IPS DF 6.9 (cell line): ENCODE data around the gene IPO11.

ENCODE experiments used
- DNase-seq: peaks from one replicate; pipeline ENCODE4 v3.0.0-alpha.2; 2013; ENCODE audit warnings: low read depth, low spot score
- H3K27ac ChIP-seq: one replicate; pipeline ENCODE4 v1.5.1; 2013; ENCODE audit warnings: low read length, control low read depth
- H3K27me3 ChIP-seq: 2 replicates; pipeline ENCODE4 v1.6.1; 2013; ENCODE audit warnings: mild to moderate bottlenecking, low read length; ENCODE audit not compliant: control insufficient read depth, insufficient read depth
- H3K36me3 ChIP-seq: 2 replicates; pipeline ENCODE4 v1.6.1; 2013; ENCODE audit warnings: low read length; ENCODE audit not compliant: control insufficient read depth, insufficient read depth
- H3K4me1 ChIP-seq: 2 replicates; pipeline ENCODE4 v1.6.1; 2013; ENCODE audit warnings: low read length; ENCODE audit not compliant: control insufficient read depth, insufficient read depth
- H3K4me3 ChIP-seq: 2 replicates; pipeline ENCODE4 v1.5.1; 2013; ENCODE audit warnings: mild to moderate bottlenecking, low read length
- H3K9me3 ChIP-seq: 2 replicates; pipeline ENCODE4 v1.6.1; 2013; ENCODE audit warnings: low read length, inconsistent platforms; ENCODE audit not compliant: control insufficient read depth, insufficient read depth
- WGBS: extraction: QIAGEN DNeasy Blood & Tissue Kit; methylation state at CpG from one replicate; pipeline ENCODE4 v1.1.7; 2013; ENCODE audit warnings: mixed read lengths, missing lambda C conversion rate; ENCODE audit not compliant: insufficient read length, insufficient coverage; 5-methylcytosine and 5-hydroxymethylcytosine counted together

The IPO11 gene

GRCh38 chr5:62568800-62569432 is 156.4 kb downstream of the IPO11 start:
- no peak for DNase-seq
- H3K9me3 ChIP-seq, result no peaks in the 10 kb centered on the region
- H3K4me3 ChIP-seq, result no peak overlapping the region
- no peak overlapping the region for H3K27ac ChIP-seq
- WGBS, result no CpG with 5 or more reads among the region's 2 CpGs
- H3K27me3 ChIP-seq, result no peaks in the 10 kb centered on the region
- H3K4me1 ChIP-seq, result no peaks in the 10 kb centered on the region; the same call in 1 of the 2 replicates
- H3K36me3 ChIP-seq, result no peaks in the 10 kb centered on the region

DNA sequence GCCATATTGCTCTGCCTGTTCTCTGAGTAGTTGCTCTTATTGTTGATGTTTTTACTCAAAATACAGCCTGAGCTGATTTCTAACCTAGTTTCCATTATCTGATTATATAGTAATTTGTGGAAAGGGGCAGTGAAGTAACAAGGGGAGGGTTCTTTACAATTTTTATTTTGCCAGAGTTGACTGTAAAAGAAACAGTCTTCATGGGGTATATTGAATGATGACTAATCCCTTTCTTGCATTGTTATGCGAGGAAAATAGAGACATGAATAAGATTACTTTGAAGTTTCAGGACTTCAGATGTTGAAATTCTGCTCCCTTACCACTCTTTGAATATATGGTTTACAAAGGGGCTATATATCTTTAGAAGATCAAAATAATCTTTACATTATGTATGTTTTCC is 156.9 kb downstream of the IPO11 start:
- DNase-seq, result no peak
- Histone ChIP-seq H3K9me3 (no peaks in the 10 kb centered on the region), H3K27me3 (no peaks in the 10 kb centered on the region), H3K27ac (no peak overlapping the region), H3K4me3 (no peak overlapping the region), H3K36me3 (no peaks in the 10 kb centered on the region), H3K4me1 (no peaks in the 10 kb centered on the region; the same call in 1 of the 2 replicates)
- no CpG with 5 or more reads among the region's 1 CpG for WGBS

- Histone ChIP-seq H3K27ac (no peak overlapping the region), H3K4me1 (no peaks in the 10 kb centered on the region; the same call in 1 of the 2 replicates), H3K4me3 (no peak overlapping the region), H3K27me3 (no peaks in the 10 kb centered on the region), H3K9me3 (no peaks in the 10 kb centered on the region), H3K36me3 (no peaks in the 10 kb centered on the region)
- DNase-seq, result no peak
- no CpG with 5 or more reads among the region's 9 CpGs for WGBS
Observed at GRCh38 chr5:62572918-62573514, 160.5 kb downstream of the IPO11 start.

GRCh38 chr5:62574599-62574998 is 162.0 kb downstream of the IPO11 start:
- Histone ChIP-seq H3K27me3 (no peaks in the 10 kb centered on the region), H3K27ac (no peak overlapping the region), H3K4me1 (no peaks in the 10 kb centered on the region), H3K9me3 (no peaks in the 10 kb centered on the region), H3K36me3 (no peaks in the 10 kb centered on the region), H3K4me3 (no peak overlapping the region)
- WGBS, result no CpG with 5 or more reads among the region's 2 CpGs
- DNase-seq, result no peak

- H3K4me3 ChIP-seq, result no peak overlapping the region
- no peaks in the 10 kb centered on the region for H3K4me1 ChIP-seq
- DNase-seq, result no peak
- H3K9me3 ChIP-seq, result no peaks in the 10 kb centered on the region
- WGBS, result no CpG with 5 or more reads among the region's 2 CpGs
- H3K36me3 ChIP-seq, result no peaks in the 10 kb centered on the region
- no peak overlapping the region for H3K27ac ChIP-seq
- no peaks in the 10 kb centered on the region for H3K27me3 ChIP-seq
Observed at GRCh38 chr5:62575066-62575465, 162.5 kb downstream of the IPO11 start.

DNA sequence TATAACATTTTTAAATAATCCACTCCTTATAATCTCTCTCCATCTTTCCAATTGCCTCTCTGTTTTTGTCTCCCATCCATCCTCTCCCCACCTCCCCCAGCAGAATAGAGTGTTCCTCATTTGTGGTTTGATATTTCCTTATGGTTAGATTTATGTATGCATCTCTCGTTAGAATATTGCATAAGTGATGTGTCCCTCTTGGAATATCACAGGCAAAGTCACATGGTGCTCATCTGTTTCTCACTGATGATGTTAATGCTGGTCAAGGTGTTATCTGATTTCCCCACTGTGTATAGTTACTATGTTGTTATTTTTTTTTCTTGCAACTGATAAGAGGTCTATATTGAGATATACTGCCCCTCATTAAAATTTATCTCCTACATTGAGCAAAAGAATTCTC is 162.9 kb downstream of the IPO11 start:
- WGBS, result no CpG with 5 or more reads among the region's 1 CpG
- no peaks in the 10 kb centered on the region for H3K4me1 ChIP-seq
- no peak for DNase-seq
- H3K36me3 ChIP-seq, result no peaks in the 10 kb centered on the region
- H3K27ac ChIP-seq, result no peak overlapping the region
- H3K27me3 ChIP-seq, result no peaks in the 10 kb centered on the region
- no peak overlapping the region for H3K4me3 ChIP-seq
- H3K9me3 ChIP-seq, result no peaks in the 10 kb centered on the region

- no peak for DNase-seq
- Histone ChIP-seq H3K36me3 (no peaks in the 10 kb centered on the region), H3K4me3 (no peak overlapping the region), H3K9me3 (no peaks in the 10 kb centered on the region), H3K27me3 (no peaks in the 10 kb centered on the region), H3K4me1 (no peaks in the 10 kb centered on the region), H3K27ac (no peak overlapping the region)
- 100% methylated on average over 1 of the region's 4 CpGs for WGBS
Observed at GRCh38 chr5:62576570-62577170, 164.1 kb downstream of the IPO11 start.

- Histone ChIP-seq H3K4me1 (no peaks in the 10 kb centered on the region), H3K9me3 (no peaks in the 10 kb centered on the region), H3K4me3 (no peak overlapping the region), H3K27me3 (no peaks in the 10 kb centered on the region), H3K27ac (no peak overlapping the region), H3K36me3 (no peaks in the 10 kb centered on the region)
- DNase-seq, result no peak
- WGBS, result no CpG with 5 or more reads among the region's 1 CpG
Observed at GRCh38 chr5:62577488-62577887, 164.9 kb downstream of the IPO11 start.

- no peak for DNase-seq
- Histone ChIP-seq H3K27ac (no peak within 1 kb of the TSS), H3K4me3 (no peak within 1 kb of the TSS), H3K36me3 (no peaks in the 10 kb centered on the region), H3K27me3 (no peaks in the 10 kb centered on the region), H3K4me1 (no peaks in the 10 kb centered on the region), H3K9me3 (no peaks in the 10 kb centered on the region)
- WGBS, result no CpG with 5 or more reads among the region's 4 CpGs
Observed at GRCh38 chr5:62578540-62578939, 166.0 kb downstream of the IPO11 start, which contains the start of gene LRRC70. Gene LRRC70 (plus strand): TSS chr5:62578819. CDS start chr5:62579439, 620 bp downstream.

- H3K4me1 ChIP-seq, result no peaks in the 10 kb centered on the region
- H3K27me3 ChIP-seq, result no peaks in the 10 kb centered on the region
- no CpG with 5 or more reads among the region's 5 CpGs for WGBS
- no peak overlapping the region for H3K27ac ChIP-seq
- H3K36me3 ChIP-seq, result no peaks in the 10 kb centered on the region
- DNase-seq, result no peak
- H3K4me3 ChIP-seq, result no peak overlapping the region
- H3K9me3 ChIP-seq, result no peaks in the 10 kb centered on the region
Observed at GRCh38 chr5:62579761-62580160, 167.2 kb downstream of the IPO11 start.
